Measurements from ENCODE around the gene MRPL30.
"Not testable (repeated sequence)": the region's sequence is repeated elsewhere in the genome, so short reads cannot be mapped to it uniquely, and the experiment has no call there.

The MRPL30 gene

DNA sequence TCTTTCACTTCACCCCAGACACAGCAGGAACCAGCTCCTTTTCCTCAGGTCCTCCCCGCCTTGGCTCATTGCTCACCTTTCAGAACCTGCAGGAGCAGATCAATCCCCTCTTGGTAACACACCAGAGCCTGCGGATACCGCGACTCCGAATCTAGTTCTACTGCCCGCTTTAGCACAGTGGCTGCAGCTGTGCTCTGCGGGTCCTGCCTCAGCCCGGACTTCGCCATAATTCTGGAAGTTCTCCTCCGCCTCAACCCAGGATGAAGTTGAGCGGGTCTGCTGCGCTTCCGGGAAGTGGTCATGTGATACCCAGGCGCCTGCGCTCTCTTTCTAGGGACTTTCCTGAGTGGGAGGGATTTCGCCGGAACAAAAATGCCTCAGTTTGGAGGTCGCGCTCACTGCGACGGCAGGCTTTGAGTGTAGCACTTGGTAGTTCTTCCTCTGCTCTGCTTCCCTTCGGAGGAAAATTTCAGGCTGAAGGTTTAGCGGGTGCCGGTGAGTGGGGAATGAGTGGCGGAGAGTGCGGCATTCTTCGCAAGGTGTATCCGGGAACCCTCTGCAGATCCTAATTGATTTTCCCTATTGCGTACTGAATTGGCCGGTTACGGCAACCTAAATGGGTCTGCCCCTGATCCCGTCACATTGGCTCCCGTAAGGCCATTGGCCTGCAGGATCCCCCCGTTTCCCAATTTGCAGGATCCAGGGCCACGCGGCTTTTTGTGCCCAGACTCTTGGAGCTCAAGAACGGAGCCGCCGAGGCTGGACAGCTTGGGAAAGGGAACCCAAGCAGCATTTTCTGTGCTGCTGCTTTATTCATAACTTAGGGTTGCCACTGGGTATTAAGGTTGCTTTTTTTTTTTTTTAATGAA is at the start of gene MRPL30, which contains the start of gene MITD1:
TSS of gene MRPL30 (plus strand) at position 430 of the 869 bp plus-strand sequence. CDS start 5,020 bp downstream, outside the sequence.
TSS of gene MITD1 (minus strand) at position 304 of the 869 bp plus-strand sequence. CDS start at position 227, 77 bp downstream.
- DNase-seq (ENCODE audit: low read depth in 2 of 2): peak; percentile 82 to 83

DNA sequence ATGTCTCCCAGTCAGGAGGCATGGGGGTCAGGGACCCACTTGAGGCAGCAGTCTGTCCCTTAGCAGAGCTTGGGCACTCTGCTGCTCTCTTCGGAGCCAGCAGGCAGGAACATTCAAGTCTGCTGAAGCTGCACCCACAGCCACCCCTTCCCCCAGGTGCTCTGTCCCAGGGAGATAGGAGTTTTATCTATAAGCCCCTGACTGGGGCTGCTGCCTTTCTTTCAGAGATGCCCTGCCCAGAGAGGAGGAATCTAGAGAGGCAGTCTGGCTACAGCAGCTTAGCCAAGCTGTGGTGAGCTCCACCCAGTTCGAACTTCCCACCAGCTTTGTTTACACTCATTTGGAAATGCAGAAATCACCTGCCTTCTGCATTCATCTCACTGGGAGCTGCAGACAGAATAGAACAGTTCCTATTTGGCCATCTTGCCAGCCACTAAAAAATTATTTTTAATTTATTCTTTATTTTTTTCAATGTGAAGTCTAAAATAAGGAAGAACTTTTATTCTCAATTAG is 45.9 kb upstream of the MRPL30 start:
- not testable (repeated sequence) for DNase-seq (ENCODE audit: low read depth in 2 of 2)

DNA sequence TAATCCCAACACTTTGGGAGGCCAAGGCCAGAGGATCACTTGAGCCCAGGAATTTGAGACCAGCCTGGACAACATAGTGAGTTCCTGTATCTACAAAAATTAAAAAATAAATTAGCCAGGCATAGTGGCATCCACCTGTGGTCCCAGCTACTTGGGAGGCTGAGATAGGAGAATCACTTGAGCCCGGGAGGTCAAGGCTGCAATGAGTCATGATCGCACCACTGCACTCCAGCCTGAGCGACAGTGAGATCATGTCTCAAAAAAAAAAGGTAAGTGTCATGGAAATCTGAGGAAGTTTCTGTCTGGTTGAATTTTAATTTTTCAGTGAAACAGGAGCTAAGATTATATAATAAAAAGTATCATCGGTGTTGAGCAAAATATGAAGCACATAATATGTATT is 42.0 kb upstream of the MRPL30 start:
- no peak for DNase-seq (ENCODE audit: low read depth in 2 of 2)

DNA sequence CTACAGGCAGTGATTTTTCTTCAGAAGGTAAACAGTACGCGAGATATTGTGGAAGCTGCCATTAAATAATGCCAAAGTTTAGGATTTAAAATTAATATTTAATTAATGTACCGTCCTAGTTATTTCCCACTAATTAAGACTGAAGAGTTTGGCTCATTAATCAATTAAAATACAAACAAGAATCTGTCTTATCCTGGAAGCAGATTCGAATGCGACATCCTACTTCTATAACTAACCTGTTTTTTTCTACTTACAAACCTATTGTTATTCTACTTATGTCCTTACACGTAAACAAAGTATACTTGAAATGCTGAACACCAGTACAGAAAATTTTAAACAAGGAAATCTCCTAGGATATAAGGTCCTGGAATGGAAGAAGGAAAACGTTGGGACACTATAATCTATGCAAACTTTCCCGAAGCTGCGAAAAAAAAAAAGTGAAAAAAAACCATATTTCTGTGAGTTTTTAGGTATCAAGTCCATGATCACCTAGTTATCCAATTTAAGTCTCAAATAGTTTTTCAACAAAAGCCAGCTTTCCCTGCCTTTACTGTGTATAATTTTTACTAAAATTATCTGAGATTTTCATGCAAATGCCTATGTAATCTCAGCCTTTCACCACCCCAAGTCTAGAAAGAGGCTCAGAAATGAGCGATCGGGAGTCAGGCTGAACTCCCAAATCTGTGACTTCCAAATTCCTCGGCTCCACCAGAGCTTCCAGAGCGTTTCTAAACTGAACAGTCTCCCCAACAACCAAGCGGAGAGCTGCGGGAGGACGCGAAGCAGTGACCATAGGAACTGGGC is 40.7 kb upstream of the MRPL30 start:
- no peak for DNase-seq (ENCODE audit: low read depth in 2 of 2)

DNA sequence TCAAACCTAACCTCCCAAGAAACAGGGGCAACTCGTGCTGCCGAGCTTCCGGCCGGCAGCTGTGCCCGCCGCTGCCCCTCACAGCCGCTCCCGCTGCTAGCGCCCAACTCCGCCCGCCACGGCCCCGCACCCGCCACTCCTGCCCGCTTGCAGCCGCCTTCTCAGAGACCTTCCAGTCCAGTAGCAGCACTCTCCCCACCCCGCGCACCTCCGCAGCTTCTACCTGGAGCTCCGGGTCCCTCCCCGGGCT is 40.2 kb upstream of the MRPL30 start:
- DNase-seq (ENCODE audit: low read depth in 2 of 2): no peak

DNA sequence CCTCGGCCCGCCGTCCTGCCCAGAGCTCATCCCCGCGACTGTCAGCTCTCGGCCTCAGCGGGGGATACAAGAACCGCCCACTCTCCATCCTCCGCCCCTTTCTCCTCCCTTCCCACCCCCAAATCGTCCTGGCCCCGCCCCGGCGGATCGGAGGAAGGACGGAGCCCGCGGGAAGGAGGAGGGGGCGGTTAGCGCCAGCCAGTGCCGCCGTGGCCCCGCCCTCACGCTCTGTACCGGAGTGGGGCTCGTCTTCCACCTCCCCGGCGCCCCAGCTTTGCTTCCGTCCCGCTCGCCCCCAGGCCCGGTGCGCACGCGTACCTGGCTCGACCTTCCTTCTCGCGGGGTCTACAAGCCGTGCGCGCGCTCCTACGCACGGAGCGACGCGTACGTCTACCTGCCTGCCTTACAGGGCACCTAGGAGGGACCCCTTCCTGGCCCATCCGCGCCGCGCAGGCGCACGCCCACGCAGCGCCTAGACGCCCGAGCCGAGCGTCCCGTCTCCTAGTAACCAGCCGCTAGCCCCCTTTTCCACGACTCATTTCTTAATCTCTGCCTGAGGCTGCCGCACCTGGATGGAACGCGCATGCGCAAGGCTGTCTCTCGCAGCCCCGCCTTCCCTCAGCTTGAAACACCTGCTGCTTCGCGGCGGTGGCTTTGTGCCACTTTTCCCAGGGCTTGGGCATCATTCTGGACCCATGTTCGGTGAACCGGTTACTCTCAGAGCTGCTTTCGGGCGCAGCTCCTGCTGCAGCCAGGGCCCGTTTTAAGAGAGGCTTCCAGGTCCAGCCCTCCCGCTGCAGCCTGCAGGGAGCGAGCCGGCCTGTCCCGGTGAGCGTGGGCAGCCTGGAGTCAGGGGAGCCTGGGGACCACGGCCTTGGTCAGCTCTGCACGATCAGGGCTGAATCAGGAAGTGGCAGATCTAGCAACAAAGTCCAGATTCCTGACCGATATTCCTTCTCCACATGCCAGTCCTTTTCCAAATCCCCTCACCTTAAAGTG is 39.6 kb upstream of the MRPL30 start, which contains the start of gene C2orf15:
TSS of gene C2orf15 (plus strand) at position 598 of the 999 bp plus-strand sequence. CDS start 8,852 bp downstream, outside the sequence.
- DNase-seq (ENCODE audit: low read depth in 2 of 2): peak; percentile 95

DNA sequence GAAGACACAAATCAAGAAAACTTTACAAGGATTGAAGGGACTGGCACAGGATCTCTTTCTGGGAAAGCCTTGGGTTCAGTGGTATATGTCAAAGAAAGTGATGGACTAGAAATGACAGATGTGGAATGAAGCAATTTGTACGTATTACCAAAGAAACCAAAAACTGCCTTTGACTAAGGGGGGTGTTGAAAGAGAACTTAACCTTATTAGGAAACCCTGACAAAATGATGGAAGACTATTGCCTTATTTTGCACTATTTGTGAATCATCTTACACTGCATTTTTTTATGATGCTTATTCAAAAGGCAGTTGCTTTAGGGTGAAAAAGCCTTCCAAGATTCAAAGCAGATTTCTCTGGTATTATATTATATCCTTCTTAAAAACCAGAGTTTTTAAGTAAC is 30.3 kb upstream of the MRPL30 start:
- DNase-seq (ENCODE audit: low read depth in 2 of 2): no peak

DNA sequence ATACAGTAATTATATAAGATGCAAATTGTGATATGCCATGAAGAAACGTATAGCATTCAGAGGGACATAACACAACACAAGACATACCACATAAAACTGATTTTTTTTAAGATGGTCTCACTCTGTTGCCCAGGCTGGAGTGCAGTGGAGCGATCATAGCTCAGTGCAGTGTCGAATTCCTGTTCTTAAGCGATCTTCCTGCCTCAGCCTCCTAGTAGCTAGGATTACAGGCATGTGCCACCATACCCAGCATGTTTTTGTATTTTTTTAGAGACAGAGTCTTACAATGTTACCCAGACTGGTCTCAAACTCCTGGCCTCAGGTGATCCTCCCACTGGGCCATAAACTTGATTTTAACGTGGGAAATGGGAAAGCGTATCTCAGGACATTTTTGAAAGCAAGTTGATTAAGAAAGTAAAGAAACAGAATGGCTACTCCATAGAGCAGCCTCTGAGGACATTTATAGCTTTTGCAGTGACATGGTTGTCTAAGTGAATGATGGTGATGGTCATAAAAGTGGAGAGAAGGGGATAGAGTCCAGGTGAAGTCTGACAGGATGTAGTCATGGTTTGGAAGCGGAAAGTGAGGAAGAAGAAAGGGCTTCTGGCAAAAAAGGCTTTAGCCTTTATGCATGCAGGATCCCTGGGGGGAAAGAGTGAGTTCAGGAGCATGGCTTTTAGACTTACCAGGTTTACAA is 28.6 kb upstream of the MRPL30 start:
- DNase-seq (ENCODE audit: low read depth in 2 of 2): no peak

DNA sequence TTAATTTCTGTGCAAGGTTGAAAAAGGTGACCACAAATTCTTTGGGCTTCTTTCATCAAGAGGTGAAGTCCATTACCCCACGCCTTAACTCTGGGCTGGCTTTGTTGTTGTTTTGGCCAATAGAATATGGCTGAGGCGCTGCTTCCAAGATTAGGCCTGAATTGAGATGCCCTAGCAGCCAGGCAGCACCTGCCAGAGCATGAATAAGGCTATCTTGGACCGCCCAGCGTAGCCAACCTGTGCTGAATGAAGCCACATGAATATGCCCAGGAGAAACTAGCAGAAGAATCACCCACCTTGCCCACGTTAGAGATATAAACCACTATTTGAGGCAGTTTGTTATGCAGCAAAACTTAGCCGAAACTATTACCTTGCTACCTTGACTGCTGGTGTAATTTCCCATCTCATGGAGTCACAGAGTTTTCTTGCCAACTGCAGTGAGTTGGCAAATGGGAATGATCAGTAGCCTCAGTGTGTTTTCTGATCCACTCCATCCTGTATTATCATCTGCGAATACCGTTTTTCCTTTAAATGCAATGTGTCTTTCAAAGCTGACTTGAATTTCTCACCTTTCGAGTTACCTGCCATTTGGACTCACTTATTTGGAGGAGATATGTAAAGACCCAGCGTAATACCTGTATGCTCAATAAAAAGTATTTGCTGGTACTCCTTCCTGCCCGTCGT is 26.9 kb upstream of the MRPL30 start:
- no peak for DNase-seq (ENCODE audit: low read depth in 2 of 2)

DNA sequence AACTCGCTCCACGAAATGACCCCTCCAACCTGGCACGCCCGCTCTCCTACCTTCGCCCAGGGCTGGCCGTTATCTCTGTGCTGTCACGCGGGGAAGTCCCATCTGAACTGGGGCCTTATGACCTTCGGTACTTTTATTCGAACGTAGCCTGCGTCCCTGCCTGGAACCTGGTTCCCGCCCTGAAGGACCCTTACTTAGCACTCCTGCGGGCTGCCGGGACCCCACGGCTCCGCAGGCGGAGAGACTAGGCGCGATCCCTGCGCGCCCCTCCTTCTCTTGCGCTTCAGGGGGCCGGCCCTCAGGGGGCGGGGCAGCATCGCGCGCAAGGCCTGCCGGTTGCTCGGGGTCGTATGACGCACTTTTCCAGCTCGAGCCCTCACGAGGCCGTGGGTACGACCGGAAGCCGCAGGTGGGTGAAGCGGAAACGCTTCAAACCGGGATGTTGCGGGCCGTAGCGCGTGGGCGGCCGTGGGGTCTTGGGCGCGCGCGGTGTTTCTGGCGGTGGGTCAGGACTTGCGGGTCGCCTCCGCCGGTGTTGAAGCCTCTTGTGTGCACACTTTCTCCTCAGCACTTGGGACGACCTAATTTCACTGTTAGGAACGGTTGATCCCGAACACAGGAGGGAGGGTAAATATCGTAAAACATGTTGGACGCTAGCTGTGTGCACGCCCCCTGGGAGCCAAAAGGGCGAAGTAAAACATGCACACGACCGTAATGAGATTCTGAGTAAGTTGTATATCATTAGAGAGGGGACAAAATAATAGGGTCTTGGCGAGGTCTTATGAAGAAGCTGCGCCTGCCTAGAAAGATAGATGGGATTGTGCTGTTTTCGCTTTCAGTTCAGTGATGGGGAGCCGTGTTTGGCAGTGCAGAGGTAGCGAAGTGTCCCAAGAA is 26.1 kb upstream of the MRPL30 start, which contains the start of the genes LIPT1 and TSGA10:
TSS of gene LIPT1 (plus strand) at position 325 of the 894 bp plus-strand sequence. CDS start 6,991 bp downstream, outside the sequence.
TSS of gene TSGA10 (minus strand) at position 300 of the 894 bp plus-strand sequence. CDS start 45,503 bp downstream, outside the sequence.
- DNase-seq (ENCODE audit: low read depth in 2 of 2): peak; percentile 85 to 88

DNA sequence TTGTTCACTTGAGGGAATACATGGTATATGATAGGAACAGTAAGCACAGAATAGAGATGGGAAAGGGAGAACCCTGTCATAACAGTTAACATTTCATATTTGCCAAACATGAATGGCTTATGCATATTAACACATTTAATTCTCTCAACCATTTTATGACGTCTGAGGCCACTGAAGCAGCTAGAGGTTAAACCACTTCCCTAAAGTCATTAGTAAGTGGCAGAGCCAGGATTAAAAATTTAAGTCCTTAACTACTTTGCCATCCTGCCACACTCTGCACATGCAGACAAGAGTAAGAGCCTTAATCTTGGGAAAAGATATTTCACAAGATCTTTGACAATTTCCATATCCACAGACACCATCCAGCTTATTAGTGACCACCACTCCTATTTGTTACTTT is 24.1 kb upstream of the MRPL30 start:
- no peak for DNase-seq (ENCODE audit: low read depth in 2 of 2)

DNA sequence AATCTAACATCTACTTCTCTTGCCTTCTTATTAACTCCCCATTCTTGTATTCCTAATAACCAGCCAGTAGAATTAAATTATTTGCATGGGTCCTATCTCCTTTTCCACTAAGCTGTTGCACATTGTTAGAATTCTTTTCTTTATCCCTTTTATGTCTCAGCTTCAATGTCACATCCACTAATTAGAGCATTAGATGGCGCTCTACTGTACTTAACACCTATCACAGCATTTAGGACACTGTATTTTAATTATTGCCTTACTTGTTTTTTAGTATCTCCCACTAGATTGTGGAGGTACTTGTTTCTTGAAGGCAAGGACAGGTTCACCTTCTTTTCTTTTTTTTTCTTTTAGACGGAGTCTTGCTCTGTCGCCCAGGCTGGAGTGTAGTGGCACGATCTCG is 22.4 kb upstream of the MRPL30 start:
- DNase-seq (ENCODE audit: low read depth in 2 of 2): no peak

DNA sequence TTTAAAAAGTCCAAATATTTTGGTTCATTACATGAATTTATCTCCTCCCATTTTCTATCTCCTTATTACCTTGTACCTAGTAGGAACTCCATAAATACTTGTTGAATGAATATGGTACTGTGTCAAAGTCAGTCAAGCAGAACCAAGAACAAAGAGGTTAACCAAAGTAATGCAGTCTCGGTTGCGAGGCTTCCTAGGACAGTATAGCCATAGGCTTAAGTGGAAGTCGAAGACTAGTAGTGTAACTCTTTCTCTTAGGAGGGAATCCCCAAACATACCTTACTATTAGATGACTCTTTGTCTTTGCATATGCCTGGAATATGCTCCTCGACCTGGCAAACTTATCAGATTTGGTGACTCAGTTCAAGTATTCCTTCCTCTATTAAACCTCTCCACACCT is 21.4 kb upstream of the MRPL30 start:
- no peak for DNase-seq (ENCODE audit: low read depth in 2 of 2)

DNA sequence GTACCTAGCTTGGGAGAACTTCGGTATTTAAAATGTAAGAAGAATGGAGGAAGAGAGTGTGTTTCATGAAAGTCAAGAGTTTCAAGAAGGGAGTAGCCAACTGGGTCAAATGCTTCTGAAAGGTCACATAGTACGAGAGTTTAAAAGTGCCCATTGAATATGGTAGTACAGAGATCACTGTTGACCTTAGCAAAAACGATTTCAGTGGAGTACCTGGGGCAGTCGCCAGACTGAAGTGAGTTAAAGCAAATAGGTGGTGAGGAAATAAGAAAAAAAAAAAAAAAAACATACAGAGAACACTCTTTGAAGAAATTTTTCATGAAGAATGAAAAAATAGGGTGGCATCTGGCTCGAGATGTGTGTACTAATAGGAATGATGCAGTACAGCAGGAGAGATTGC is 14.8 kb upstream of the MRPL30 start:
- no peak for DNase-seq (ENCODE audit: low read depth in 2 of 2)

DNA sequence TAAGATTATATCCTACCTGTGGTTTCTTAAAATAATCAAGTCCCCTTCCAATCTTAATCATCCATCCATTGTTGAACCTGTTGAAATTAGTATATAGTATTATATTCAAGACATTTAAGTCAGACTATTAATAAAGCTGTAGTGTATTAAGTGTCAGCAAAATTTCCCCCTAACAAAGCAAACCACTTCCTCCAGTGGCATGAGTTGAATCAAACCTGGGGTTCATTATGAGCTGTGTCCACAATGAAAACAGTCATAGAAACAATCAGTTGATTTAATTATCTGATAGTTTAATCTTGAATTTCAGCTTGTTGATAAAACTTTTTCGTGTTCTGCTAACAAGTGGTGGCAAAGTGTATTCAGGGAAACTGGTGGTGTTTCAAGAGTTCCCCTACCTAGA is 11.4 kb upstream of the MRPL30 start:
- no peak for DNase-seq (ENCODE audit: low read depth in 2 of 2)

DNA sequence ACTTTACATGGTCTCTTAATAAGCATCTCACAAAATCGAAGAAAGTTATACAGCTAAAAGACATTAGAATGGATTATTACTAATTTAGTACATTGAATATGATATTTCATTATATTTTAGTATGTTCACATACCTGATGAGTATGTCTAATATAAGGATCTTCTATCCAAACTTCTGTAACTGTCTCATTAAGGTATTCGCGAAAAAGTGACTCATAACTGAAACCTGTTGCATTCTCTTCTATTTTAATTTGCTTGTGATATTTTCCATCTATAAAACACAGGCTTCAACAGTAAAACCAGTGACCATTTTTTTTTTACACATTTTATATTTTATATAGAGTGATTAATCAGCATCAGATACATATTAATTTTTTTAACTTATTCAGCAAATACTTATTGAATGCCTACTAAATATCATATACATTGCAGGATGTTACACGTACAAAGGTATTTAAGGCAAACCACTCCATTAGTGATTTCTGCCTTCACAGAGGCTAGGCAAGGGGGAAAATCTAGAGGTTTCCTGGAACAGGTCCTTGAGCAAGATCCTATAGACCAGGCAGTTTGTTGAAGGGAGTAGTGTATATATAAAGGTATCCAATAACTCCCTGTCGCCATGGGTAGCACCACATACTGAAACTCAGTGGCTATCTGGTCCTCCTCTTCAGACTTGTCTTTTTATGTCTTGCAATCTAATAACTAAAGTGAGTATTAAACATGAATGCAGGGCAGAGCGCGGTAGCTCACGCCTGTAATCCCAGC is 9.4 kb upstream of the MRPL30 start:
- no peak for DNase-seq (ENCODE audit: low read depth in 2 of 2)

DNA sequence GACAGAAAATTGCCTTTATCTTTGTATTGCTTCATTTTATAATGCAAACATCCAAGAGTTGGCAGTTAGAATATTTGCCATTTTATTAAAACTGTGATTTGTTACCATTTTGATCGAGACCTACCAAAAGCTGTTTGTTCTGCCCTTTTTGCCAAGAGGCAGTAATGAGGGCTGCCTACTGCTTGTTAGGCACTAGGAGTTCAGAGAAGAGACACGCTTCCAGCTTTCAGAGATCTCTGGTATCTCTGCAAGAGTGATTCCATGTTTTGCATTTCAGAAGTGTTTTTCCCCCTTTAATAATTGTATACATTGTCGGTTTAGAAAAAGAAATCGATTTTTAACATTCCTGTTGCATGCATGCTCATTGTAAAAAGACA is 628 bp downstream of the MRPL30 start:
- no peak for DNase-seq (ENCODE audit: low read depth in 2 of 2)

DNA sequence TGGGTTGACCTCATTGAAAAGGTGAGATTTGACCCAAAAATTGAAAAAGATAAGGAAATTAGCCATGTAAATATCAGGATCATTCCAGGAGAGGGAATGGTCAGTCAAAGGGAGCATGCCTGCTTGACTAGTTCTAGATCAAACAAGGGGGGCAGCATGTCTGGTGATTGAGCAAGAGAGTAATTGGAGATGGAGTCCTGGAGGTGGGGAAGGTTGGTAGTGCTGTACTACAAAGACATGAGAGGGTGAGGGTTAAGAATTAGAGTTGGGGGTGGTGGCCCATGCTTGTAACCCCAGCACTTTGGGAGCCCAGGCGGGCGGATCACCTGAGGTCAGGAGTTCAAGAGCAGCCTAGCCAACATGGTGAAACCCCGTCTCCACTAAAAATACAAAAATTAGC is 2.0 kb downstream of the MRPL30 start:
- DNase-seq (ENCODE audit: low read depth in 2 of 2): no peak

Data from activated CD8-positive, alpha-beta memory T cell treated with anti-CD3 and anti-CD28 coated beads for 4 hours (primary cell).